Amniotic stem cell (primary cell): Measurements from ENCODE around the gene APCDD1.
"Not testable (repeated sequence)": the region's sequence is repeated elsewhere in the genome, so short reads cannot be mapped to it uniquely, and the experiment has no call there.

Experiments
- DNase-seq: peaks from one replicate; lab custom pipeline; 2025; lab: John Stamatoyannopoulos, UW

APCDD1 gene

GRCh38 chr18:10462597-10462996, 8.2 kb downstream of the APCDD1 start:
- no peak for DNase-seq

DNA sequence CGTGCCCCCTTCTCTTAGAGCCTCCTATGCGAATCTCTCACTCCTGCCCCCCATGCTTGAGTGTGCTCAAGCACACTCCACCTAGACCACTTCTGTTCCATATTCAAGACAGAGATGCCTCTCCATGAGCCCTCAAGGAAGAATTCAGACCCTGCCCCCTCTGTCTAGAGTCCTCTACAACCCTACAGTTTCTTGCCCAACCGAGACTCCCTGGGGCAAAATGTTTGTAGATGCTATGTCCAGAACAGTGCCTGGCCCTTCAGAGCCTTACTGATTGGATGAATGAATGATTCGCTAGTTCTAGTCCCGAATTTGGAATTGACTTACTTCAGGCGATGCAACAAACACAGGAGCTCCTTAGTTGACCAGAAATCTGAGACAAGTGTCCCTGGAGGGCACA, 8.7 kb downstream of the APCDD1 start:
- DNase-seq: no peak

DNA sequence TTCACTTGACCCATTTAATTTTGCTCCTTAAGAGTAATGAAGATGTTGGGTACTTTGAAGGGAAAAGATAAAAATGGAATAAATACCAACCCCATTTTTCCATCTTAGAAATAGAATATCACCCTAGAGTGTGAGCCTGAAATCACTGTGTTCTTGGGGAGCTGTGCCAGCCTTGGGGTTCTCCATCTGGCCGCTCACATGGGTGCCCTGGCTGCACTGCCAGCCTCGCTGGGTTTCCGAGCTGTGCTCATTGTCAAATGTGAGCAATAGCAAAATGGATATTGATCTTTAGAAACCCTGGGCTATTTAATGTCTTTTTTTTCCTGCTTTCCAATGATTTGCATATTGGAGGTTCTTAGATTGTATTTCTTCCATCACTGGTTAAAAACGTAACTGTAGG, 9.3 kb downstream of the APCDD1 start:
- DNase-seq: no peak

GRCh38 chr18:10464161-10464648, 9.8 kb downstream of the APCDD1 start:
- not testable (repeated sequence) for DNase-seq

GRCh38 chr18:10465174-10465939, 10.9 kb downstream of the APCDD1 start:
- no peak for DNase-seq

- no peak for DNase-seq
Measured at GRCh38 chr18:10470429-10470828, 16.0 kb downstream of the APCDD1 start.

GRCh38 chr18:10471574-10471973, 17.1 kb downstream of the APCDD1 start:
- DNase-seq: no peak

DNA sequence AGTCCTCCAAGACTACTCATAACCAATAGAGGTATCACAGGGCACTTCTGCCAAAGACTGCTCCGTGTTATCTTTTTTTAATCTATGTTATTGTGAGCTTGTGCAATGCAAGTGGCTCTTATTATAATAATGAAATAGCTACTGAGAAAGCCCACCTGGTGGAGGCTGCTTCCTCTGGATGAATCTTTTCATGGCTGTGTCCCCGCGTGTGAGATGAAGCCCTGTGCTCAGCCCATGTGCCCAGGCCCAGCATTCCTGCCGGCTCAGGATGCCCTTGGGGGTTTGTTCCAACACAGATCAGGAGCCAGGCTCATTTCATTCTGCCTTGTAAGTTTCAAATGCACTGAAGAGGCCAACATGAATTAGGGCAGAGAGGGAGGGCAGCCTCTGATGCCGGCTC, 18.7 kb downstream of the APCDD1 start:
- no peak for DNase-seq

DNA sequence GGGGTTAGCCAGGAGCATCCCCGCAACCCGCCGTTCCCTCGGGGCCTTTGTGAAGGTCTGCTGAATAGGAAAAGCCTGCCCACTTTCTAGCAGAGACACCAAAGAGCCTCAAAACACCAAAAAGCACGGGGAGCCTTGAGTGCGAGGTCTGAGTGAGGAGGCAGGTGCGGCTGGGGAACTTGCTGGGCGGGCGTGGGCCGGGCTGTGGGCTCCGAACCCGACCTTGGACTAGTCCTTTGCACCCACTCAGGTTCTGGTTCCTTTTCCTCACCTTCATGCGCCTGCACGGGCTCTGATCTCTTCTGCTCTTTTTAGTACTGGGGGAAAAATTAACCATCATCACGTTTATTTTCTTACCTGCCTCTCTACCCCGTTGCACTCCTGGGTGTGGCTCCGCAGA, 19.9 kb downstream of the APCDD1 start:
- no peak for DNase-seq

- DNase-seq: no peak
Measured at GRCh38 chr18:10475276-10475653, 20.8 kb downstream of the APCDD1 start.

DNA sequence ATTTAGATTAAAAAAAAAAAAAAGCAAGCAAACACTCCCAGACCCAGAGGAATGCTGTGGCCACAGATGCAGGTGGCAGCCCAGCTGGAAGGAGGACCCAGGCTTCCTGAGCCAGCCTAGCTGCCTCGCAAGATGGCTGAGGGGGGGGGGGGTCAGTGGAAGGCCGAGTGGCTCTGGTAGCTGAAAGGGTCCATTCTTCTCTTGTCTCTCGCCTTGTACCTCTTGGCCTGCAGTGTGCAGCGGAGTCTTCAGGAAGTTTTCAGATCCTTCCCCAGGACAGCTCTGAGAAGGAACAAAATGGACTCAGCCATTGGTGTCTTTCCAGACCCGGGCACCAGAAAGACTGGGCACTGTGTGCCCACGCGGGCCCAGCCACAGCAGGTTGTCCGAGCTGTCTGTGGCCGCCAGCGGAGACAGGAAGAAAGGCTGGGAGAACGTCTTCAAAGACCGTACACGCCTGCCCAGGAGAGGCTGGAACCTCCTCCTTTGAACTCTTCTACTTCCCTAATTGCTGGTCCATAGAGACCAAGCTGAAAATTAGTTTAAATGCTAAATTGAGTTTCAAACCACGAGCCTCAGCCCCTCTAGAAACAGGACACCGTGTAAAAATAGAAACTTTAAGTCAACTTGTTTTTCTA, 21.3 kb downstream of the APCDD1 start:
- DNase-seq: no peak

- no peak for DNase-seq
Measured at GRCh38 chr18:10476338-10476791, 21.9 kb downstream of the APCDD1 start.

- DNase-seq: no peak
Measured at GRCh38 chr18:10477121-10477862, 22.9 kb downstream of the APCDD1 start.

DNA sequence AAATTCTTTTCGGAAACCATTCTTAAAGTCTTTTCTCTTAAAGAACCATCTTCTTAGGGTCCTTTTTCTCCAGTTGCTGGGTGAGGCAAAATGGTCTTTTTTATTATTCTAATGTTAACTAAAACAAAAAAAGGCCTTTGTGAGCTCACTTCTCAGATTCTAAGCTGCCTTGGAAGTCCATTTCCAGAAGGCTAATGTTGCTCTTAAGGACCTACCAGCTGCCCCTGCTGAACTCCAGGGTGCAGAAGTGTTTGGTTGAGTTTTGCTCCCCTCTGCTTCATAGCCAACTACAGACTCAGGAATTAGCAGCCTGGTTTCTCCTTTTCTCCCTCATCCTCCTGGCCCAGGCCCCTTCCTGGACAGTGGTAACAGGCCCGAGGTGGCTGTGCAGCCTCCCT, 23.4 kb downstream of the APCDD1 start:
- no peak for DNase-seq

GRCh38 chr18:10481831-10482230, 27.4 kb downstream of the APCDD1 start:
- DNase-seq: no peak

- no peak for DNase-seq
Measured at GRCh38 chr18:10482363-10482984, 28.0 kb downstream of the APCDD1 start.

DNA sequence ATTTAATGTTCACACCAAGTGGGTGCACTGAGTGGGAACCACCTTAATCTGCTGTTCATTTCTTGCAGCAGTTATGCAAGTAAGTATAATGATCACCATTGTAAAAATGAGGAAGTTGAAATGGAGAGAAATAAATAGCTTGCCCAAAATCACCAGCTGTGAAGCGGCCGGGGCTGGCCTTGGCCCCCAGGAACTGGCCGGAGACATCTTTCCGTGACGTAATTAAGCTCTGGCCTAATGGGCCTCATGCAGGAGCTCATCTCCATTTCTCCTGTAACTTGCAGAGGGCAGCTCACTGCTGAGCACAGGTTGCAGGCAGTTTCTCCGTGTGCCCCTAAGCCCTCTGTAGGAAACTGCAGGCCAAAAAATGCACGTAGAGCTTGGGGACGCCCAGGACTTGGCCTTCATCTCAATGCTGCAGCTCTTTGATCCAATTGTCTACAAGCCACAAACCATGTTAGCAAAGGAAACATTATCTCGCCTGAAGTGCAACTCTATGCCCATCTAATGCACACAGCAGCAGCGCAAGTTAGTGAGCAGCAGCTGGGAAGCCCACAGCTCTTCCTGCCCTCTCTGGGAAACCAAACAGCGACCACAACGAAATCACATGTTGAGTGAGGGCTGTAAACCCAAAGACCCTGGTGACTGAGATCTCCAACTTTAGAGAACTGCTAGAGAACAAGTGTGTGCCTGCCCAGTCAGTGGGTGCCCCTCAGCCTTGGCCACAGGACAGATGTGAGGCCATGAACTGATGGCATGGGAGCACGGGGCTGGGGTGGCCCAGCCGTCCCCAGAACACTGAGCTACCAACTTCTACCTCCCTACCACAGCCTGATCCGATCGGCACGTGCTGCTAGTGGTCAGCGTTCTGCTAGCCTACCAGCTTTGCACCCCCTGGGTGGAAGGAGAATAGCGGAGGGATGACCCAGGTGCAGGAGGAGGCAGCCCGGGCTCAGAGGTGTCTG, 28.8 kb downstream of the APCDD1 start:
- DNase-seq: no peak

GRCh38 chr18:10485475-10485874, 31.0 kb downstream of the APCDD1 start:
- DNase-seq: no peak

DNA sequence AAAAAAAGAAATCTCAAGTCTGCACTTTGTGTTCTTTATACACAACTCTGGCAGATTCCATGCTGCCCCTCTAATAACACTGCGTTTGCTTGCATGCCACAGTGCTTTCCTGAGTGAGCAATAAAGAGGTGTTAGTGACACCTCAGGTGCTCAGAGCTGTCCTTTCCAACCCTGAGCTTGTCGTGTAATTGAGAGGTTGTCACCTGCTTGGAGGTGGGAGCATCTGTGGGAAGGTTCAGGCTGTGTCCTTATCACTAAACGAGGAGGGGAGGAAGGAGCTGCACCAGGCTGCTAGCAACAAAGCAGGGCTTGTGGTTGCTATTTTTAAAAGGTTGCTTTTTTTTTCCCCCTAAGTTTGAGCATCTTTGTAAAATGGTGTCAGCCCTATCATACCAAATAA, 31.9 kb downstream of the APCDD1 start:
- no peak for DNase-seq

- DNase-seq: no peak
Measured at GRCh38 chr18:10487154-10487553, 32.7 kb downstream of the APCDD1 start.

DNA sequence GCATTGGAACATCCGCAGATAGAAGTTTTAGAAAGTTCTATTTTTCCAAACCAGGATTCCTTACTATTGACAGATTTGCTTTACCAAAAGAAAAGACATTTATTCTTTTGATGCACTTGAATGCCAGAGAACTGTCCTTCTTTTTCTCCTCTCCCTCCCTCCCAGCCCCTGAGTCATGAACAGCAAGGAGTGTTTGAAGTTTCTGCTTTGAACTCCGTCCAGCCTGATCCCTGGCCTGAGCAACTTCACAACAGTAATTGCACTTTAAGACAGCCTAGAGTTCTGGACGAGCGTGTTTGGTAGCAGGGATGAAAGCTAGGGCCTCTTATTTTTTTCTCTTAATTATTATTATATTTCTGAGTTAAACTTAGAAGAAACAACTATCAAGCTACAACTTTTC, 33.6 kb downstream of the APCDD1 start:
- DNase-seq: no peak
